ENCODE data around the gene AKTIP.
"Not testable (repeated sequence)": the region's sequence is repeated elsewhere in the genome, so short reads cannot be mapped to it uniquely, and the experiment has no call there.

The AKTIP gene

GRCh38 chr16:53515811-53516210 lies 12.8 kb upstream of the AKTIP start:
- DNase-seq (ENCODE audit: low spot score) = no peak

DNA sequence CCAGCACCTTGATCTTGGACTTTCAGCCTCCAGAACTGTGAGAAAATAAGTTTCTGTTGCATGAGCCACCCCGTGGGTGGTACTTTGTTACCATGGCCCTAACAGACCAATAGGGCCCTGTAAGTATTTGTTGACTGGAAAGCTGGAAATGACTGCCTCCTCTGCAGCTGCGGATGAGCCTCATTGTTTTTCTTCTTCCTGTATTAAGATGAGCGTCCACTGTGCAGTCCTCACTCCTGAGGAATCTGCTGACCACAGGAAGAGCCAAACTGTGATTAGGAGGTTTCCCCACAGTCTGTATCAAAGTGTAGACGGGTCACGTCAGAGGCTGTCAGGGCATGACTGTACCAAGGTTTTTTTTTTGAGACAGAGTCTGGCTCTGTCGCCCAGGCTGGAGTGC lies 12.2 kb upstream of the AKTIP start:
- DNase-seq (ENCODE audit: low spot score) = no peak

- not testable (repeated sequence) for DNase-seq (ENCODE audit: low spot score)
Measured at GRCh38 chr16:53512795-53513194, 9.8 kb upstream of the AKTIP start.

DNA sequence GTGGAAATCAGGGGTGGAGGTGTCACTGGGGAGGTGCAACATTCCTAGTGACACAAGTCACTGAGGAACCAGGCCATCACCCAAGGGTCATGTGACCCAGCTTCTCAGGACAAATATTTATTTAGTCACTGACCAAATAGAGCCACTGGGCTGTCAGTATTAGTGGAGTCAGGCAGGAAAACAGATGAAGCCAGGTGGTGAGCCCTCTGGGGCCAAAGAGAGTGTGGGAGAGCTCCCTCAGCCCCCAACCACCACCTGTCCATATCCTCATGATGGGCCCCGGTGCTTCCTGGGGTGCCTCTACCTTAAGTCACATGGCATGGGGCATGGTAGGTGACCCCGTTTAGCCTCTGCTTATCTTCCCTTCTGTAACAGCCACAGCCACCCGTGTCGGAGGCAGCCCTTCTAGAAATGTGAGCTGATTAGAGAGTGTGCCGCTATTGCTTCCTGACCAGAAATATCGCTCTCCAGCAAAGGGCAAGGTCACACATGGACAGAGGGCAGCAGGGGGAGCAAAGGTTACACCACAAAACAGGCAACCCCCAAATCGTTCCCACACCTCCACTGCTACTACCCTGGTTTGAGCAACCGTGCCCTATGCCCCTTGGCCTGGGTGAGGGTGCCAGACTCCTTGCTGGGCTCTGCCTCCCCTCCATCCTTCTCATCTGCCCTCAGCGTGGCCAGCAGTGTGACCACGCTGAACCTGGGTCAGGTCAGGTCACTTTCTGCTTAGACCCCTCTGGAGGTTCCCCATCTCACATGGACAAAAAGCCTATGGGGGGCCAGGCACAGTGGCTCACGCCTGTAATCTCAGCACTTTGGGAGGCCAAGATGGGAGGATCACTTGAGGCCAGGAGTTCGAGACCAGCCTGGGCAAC lies 8.6 kb upstream of the AKTIP start:
- DNase-seq (ENCODE audit: low spot score) = no peak

GRCh38 chr16:53511084-53511402 lies 8.0 kb upstream of the AKTIP start:
- no peak for DNase-seq (ENCODE audit: low spot score)

- DNase-seq (ENCODE audit: low spot score) = no peak
Measured at GRCh38 chr16:53510704-53511070, 7.7 kb upstream of the AKTIP start.

DNA sequence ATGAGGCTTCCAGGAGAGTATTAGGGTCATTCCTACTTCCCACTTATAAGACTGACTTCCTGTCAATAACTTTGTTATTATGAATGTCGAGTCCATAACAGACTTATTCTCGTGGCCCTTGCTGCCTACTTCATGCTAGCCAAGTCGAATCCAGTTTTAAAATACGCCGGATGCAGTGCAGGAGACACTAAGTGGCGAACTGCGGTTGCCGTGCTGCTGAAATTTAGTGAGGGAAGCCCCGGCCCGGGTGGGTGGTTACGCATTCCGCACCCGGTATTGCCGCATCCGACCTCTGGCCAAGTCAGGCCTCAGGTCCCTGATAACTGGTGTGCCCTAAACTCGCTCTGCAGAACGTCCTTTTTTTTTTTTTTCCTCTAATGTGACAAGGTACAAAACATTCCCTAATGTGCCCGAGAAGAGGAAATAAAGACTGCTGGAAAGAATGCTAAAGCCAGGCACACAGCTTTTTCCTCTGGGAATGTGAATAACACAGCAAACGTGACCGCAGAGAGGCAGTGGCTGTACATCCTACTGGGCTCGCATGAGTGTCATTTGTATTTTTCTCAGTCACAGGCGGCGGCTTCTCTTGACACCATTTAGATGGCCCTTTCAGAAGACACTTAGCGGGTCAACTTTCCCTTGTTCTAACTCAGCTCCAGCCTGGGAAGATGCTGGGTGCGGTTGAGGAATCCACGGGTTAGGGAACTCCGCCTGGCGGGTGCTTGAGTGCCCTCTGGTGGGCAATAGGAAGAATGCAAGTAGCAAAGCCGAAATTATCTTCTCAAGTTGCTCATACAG lies 7.1 kb upstream of the AKTIP start:
- DNase-seq (ENCODE audit: low spot score) = peak; percentile 63

DNA sequence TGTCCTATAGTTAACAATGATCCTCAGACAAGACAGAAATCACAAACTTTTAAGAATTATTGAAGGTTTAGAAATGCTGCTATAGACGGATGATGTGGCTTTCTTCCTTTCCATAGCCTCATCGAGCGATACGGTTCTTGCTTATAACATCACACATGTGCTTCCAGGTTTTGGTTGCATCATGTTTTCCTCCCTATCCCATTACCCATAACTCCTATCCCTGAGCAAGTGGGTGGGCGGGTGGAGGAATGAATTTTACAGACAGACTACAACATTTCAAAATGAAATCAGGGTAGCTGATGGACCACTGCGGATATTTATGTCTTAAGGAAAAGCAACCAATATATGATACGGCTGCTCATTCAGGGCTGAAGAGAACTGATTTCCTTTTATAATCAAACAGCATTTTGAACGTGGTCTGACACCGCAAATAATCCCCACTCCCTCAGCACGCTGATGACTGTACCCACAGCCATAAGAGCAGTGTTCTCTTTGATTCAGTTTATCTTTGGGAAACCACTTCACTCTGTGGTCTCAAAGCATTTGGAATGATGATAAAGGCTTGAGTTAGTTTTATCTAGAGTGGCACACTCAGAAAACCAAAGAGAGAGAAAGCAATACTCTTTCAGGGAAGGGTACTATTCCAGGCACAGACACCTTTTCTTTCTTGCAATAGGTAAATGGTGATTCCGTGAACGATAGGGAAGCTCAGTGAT lies 4.6 kb upstream of the AKTIP start:
- DNase-seq (ENCODE audit: low spot score) = no peak

DNA sequence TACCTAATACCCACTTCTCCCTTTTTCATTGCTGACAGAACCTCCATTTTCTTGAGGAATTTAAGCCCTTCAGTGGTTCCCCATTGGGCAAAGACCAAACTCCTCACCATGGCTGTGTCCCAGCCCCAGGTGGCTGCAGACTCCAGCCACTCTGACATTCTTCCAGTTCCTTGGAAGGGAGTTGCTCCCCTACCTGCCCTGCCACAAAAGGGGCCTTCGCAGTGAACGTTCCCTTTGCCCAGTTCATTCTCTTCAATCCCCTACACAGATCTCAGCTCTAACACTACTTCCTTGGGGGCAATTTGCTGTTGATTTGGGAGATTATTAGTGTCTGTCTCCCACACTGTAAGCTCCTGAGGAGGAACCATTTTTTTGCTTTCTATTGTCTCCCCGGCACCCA lies 3.2 kb upstream of the AKTIP start:
- DNase-seq (ENCODE audit: low spot score) = no peak

DNA sequence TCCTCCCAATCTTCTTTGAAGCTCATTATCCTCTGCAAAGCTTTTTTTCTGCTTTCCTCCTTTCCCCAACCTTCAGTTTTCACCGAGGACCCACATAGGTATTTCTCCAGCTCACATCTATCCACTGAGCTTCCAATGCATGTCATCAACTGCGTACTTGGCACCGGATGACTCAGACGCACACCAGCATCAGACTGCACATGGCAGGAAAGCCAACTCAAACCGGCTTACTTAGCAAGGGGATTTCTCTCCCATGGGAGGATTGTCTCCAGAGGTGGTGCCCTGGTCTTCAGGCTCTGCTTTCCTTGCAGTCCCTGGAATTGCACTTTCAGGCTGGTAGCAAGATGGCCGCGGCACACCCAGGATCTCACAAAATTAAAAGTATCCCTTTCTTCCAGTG lies 1.7 kb upstream of the AKTIP start:
- DNase-seq (ENCODE audit: low spot score) = peak; percentile 27

DNA sequence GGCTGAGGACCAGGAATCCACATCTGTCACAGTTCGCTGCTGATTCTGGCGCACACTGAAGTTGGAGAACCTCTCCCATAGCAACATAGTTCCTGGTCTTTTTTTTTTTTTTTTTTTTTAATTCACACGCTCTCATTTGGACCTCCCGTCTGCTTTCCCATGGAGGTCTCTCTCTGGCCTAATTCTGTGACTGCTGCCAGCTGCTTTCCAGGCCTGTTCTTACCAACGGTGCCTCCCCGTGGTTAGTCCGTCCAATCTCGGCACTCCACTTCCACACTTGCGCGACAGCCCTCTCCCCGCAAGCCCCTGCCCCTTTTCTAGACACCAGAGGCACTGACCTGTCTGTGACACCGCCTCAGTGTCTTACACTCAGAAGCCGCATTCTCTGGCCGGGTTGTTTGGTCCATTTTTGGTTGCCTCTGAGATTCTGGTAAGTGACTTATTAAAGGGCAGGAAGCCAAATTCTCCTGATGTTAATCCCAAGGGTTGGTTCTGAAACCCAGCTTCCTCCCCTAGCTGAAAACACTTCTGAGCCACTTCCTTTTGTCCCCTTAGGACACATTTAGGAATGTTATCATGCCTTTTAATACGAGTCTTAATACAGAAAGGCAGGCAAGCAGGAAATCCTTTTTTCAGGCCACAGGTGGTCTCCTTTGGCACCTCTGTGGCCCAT lies 1.1 kb upstream of the AKTIP start:
- DNase-seq (ENCODE audit: low spot score) = peak; percentile 26

- peak; percentile 100 for DNase-seq (ENCODE audit: low spot score)
Measured at GRCh38 chr16:53503270-53503923, 388 bp upstream of the AKTIP start.

- no peak for DNase-seq (ENCODE audit: low spot score)
Measured at GRCh38 chr16:53501216-53501859, 1.7 kb downstream of the AKTIP start.

- DNase-seq (ENCODE audit: low spot score) = no peak
Measured at GRCh38 chr16:53498984-53499383, 4.0 kb downstream of the AKTIP start.

DNA sequence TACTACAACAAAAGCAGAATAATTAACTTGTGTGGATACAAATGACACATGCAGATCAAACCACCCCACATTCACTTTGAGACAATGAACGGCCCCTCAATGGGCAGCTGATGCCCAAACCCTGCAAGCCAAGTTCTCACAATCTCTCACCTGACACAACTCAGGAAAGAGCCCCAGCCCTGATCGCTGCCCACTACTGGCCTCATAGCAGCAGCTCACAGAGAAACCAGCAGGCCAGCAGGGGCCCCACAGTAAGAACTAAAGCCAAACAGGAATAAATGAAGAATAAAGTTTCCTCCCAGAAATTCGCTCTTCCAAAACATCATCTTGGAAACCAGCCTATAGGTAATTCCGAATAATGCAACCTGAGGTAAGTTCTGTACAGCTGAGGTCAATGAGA lies 7.7 kb downstream of the AKTIP start:
- DNase-seq (ENCODE audit: low spot score) = no peak

GRCh38 chr16:53494636-53495035 lies 8.4 kb downstream of the AKTIP start:
- no peak for DNase-seq (ENCODE audit: low spot score)

GRCh38 chr16:53492503-53492902 lies 10.5 kb downstream of the AKTIP start:
- DNase-seq (ENCODE audit: low spot score) = no peak

DNA sequence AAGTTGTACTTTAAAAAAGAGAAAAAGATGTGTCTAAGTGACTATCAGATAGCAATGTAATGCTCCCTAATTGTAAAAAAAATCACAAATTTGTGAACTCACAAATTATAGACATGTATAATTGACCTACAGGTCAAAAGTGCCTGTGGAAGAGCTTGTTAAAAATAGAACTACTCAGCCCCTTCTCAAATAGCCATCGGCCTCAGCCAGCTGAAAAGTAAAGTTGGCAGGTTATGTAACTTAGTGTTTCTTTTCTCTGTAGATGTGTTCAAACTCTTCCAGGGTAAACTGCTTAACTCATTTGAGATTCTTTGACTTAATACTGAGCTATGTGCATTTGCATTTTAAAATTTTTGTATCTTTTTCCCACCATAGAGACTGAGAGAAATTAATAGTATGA lies 13.3 kb downstream of the AKTIP start:
- no peak for DNase-seq (ENCODE audit: low spot score)

DNA sequence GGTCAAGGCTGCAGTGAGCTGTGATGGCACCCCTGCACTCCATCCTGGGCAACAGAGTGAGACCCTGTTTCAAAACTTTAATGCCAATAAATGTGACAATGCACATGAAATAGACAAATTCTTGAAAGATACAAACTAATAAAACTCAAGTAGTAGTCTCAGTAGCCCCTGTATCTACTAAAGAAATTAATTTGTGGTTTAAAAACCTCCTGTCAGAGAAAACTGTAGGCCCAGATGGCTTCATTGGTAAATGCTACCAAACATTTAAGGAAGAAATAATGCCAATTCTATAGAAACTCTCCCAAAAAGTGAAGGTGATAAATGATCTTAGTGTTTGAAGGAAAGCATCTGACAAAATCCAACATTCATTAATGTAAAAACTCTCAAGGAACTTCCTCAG lies 16.8 kb downstream of the AKTIP start:
- DNase-seq (ENCODE audit: low spot score) = no peak

- DNase-seq (ENCODE audit: low spot score) = no peak
Measured at GRCh38 chr16:53484542-53484941, 18.5 kb downstream of the AKTIP start.

- no peak for DNase-seq (ENCODE audit: low spot score)
Measured at GRCh38 chr16:53482123-53482522, 20.9 kb downstream of the AKTIP start.

Data from CD4-positive, alpha-beta T cell treated with Interleukin-2 at 100 ng/mL for 4 hours (primary cell).